ENCODE measurements around the gene HOXB5.

Gene HOXB5

DNA sequence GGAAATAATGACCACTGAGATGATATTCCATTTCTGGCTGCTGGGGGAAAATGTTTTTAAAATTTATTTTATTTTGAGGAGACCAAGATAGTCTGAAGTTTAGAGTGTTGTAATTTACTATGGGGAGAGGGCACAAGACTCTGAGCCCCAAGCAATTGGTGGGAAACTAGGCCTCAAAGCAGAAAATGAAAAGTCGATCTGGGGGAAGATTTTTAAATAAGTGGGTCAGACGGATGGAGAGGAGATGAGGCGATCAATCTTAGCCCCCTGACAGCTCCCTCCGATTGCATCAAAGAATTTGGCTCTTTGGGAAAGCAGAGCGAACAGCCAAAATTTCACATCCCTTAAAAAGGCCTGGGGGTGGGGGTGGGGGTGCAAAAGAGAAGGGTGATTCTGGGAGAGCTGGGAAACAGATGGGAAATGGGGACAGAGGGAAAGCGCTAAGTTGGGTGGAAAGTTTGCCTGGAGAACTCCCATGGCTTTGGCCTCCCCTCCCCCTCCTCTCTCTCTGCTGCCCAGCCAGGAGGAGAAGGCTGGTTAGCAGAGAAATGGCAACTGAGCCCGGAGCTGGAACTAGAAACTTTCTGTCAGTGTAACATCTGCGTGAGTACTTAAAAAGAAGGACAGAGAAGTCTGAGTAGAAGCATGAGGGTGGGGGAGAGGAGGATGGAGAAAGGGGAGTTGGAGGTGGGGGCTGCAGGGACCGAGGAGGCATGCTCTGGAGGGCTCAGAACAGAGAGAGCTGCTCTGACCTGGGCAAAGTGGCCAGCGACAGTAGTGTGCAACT lies 47.2 kb downstream of the HOXB5 start:
- TF ChIP-seq CTCF (conservative IDR thresholded peaks at IDR 0.05): no peak
- peak overlapping the region; percentile 66 for H3K27ac ChIP-seq

DNA sequence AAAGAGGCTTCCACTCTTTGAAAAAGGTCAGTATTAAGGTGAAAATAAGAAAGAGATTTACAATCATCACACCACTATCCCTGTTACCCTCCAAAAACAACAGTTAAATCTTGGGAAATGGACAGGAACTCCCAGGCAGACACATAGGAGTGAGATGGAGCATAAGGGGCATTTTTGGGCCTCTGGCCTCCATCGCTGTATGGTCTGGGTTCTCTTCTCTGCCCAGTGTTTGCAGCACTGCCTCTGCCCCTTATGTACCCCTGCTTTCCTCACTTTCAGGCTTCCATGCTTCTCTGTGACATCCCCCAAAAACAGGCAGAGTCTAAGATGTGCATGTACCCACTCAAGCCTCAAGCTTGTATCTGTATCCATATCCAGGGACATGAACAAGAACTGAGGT lies 48.0 kb downstream of the HOXB5 start:
- no peak overlapping the region for H3K27ac ChIP-seq
- no peak for TF ChIP-seq CTCF (conservative IDR thresholded peaks at IDR 0.05)

- no peak within 1 kb of the TSS; the same call in 1 of the 2 replicates for H3K27ac ChIP-seq
- TF ChIP-seq CTCF (conservative IDR thresholded peaks at IDR 0.05): no peak
These were observed 48.6 kb downstream of the HOXB5 start, which contains the start of gene HOXB2 for GRCh38 chr17:48545022-48545375. Gene HOXB2 (minus strand): TSS chr17:48545109. CDS start chr17:48544911, 198 bp downstream.

- TF ChIP-seq CTCF (conservative IDR thresholded peaks at IDR 0.05): no peak
These were observed 49.1 kb downstream of the HOXB5 start for GRCh38 chr17:48544349-48545021.

DNA sequence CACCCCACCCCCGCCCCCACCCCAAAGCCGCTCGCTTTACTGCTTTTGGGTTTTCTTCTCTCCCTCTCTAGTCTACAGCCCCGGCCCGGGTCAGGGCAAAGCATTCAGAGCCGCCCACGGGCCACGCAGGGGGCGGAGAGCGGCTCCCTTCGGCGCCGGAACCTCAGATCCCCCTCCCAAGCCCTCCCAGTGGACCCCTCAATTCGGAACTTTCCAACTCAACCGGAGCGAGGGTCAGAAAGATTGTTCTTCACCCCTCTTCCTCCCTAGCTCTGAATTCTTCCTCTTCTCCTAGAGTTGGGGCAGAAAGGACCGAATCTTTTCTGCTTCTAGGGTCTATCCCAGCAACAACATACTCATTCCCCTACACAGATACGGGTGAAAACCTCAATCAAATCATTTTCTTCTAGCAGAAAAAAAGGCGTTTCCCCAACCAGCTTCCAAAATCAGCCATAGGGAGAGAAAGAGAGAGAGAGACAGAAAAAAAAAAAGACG lies 49.7 kb downstream of the HOXB5 start:
- no peak for TF ChIP-seq CTCF (conservative IDR thresholded peaks at IDR 0.05)
- H3K27ac ChIP-seq: no peak overlapping the region

More at GRCh38 chr17:48544349-48545021, 49.1 kb downstream of the HOXB5 start:
- H3K27ac ChIP-seq: no peak overlapping the region

DNA sequence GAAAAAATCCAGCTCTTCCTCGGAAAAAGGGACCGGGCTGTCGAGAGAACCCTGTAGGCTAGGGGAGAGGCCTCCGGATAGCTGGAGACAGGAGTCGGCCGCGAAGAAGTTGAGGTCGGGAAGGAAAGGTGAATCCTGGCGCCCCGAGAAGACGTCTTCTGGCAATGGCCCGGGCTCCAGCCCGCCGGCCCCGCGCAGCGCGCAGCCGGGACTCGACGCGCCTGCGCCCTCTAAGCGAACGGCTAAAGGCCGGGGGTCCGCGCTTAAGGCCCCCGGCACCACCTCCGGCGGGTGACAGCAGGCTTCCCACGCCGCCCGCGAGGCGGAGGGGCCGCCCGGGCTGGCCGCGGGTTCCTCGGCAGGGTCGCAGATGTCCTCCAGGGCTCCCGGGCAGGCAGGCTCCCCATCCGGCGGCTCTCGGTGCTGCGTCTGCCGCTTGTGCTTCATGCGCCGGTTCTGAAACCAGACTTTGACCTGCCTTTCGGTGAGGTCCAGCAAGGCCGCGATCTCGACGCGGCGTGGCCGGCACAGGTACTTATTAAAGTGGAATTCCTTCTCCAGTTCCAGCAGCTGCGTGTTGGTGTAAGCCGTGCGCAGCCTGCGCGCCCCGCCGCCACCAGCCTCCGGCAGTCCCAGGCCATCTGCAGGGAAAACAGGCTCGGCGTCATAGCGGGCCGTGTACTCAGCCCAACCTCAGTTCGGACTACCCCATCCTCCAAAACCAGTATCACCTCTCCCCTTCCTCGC lies 50.3 kb downstream of the HOXB5 start:
- no peak overlapping the region for H3K27ac ChIP-seq
- no peak for TF ChIP-seq CTCF (conservative IDR thresholded peaks at IDR 0.05)

GRCh38 chr17:48542698-48543106 lies 50.9 kb downstream of the HOXB5 start:
- H3K27ac ChIP-seq: no peak overlapping the region
- no peak for TF ChIP-seq CTCF (conservative IDR thresholded peaks at IDR 0.05)

Data from VCaP (cell line).